Parathyroid adenoma (tissue), 2 donors: Measurements from ENCODE around the gene CYP4F11.

ENCODE experiments used
- H2AFZ ChIP-seq: fragments of 300-600 bp; sonication (generic); one replicate; pipeline ENCODE4 v1.7.0; 2017; ENCODE audit warnings: antibody characterized with exemption, mild to moderate bottlenecking
- H3K27ac ChIP-seq: fragments of 300-600 bp; sonication (generic); one replicate; pipeline ENCODE4 v1.7.0; 2017
- H3K27me3 ChIP-seq: fragments of 300-600 bp; sonication (generic); one replicate; pipeline ENCODE4 v1.7.0; 2017; ENCODE audit warnings: low read length; ENCODE audit not compliant: control insufficient read depth, insufficient read depth
- H3K36me3 ChIP-seq: fragments of 300-600 bp; sonication (generic); one replicate; pipeline ENCODE4 v1.7.0; 2017; ENCODE audit warnings: low read length; ENCODE audit not compliant: control insufficient read depth, insufficient read depth
- H3K4me1 ChIP-seq: fragments of 300-600 bp; sonication (generic); one replicate; pipeline ENCODE4 v1.7.0; 2017; ENCODE audit warnings: control low read depth
- H3K4me2 ChIP-seq: fragments of 300-600 bp; sonication (generic); one replicate; pipeline ENCODE4 v1.7.0; 2017; ENCODE audit warnings: low read length
- H3K4me3 ChIP-seq: fragments of 300-600 bp; sonication (generic); one replicate; pipeline ENCODE4 v1.7.0; 2017; ENCODE audit warnings: low read depth, low read length
- H3K79me2 ChIP-seq: fragments of 300-600 bp; sonication (generic); one replicate; pipeline ENCODE4 v1.7.0; 2017; ENCODE audit warnings: control low read depth
- H3K9ac ChIP-seq: fragments of 300-600 bp; sonication (generic); one replicate; pipeline ENCODE4 v1.7.0; 2017; ENCODE audit warnings: mild to moderate bottlenecking
- H3K9me3 ChIP-seq: fragments of 300-600 bp; sonication (generic); one replicate; pipeline ENCODE4 v1.7.0; 2017; ENCODE audit warnings: low read length; ENCODE audit not compliant: control insufficient read depth
- CTCF ChIP-seq: fragments of 300-600 bp; sonication (generic); IDR thresholded peaks from one replicate; pipeline ENCODE4 v1.7.0; 2017; ENCODE audit warnings: antibody characterized with exemption, mild to moderate bottlenecking
- donor health status: primary hyperparathyroidism.

Gene CYP4F11

GRCh38 chr19:15954820-15955219 lies 20.5 kb upstream of the CYP4F11 start:
- Histone ChIP-seq H3K9ac (no peak overlapping the region), H3K36me3 (no peaks in the 10 kb centered on the region), H3K4me2 (no peak overlapping the region), H3K27me3 (no peaks in the 10 kb centered on the region), H2AFZ (no peak overlapping the region), H3K27ac (no peak overlapping the region), H3K4me3 (no peak overlapping the region), H3K79me2 (no peaks in the 10 kb centered on the region), H3K9me3 (no peaks in the 10 kb centered on the region), H3K4me1 (no peaks in the 10 kb centered on the region)
- TF ChIP-seq CTCF: no peak

- H3K4me1 ChIP-seq: no peaks in the 10 kb centered on the region
- H3K79me2 ChIP-seq: no peaks in the 10 kb centered on the region
- H3K27me3 ChIP-seq: no peaks in the 10 kb centered on the region
- H3K9ac ChIP-seq: no peak within 1 kb of the TSS
- no peak within 1 kb of the TSS for H3K4me3 ChIP-seq
- no peak for TF ChIP-seq CTCF
- H3K9me3 ChIP-seq: peaks cover 5% of the 10 kb centered on the region
- no peak within 1 kb of the TSS for H3K4me2 ChIP-seq
- no peaks in the 10 kb centered on the region for H3K36me3 ChIP-seq
- no peak within 1 kb of the TSS for H3K27ac ChIP-seq
- no peak within 1 kb of the TSS for H2AFZ ChIP-seq
These were observed 14.1 kb upstream of the CYP4F11 start, which contains the start of gene OR10H4 for GRCh38 chr19:15948223-15949058. OR10H4 (plus strand) TSS chr19:15949008; CDS start chr19:15949008, 0 bp downstream.

GRCh38 chr19:15945301-15945700 lies 11.0 kb upstream of the CYP4F11 start:
- no peak for TF ChIP-seq CTCF
- no peak overlapping the region for H2AFZ ChIP-seq
- no peaks in the 10 kb centered on the region for H3K27me3 ChIP-seq

GRCh38 chr19:15944401-15944800 lies 10.1 kb upstream of the CYP4F11 start:
- no peak overlapping the region for H3K4me3 ChIP-seq
- no peak overlapping the region for H3K4me2 ChIP-seq
- H2AFZ ChIP-seq: no peak overlapping the region
- peaks cover 5% of the 10 kb centered on the region for H3K9me3 ChIP-seq
- H3K79me2 ChIP-seq: no peaks in the 10 kb centered on the region
- H3K27me3 ChIP-seq: no peaks in the 10 kb centered on the region
- no peaks in the 10 kb centered on the region for H3K36me3 ChIP-seq
- no peaks in the 10 kb centered on the region for H3K4me1 ChIP-seq
- H3K9ac ChIP-seq: no peak overlapping the region
- no peak for TF ChIP-seq CTCF
- H3K27ac ChIP-seq: no peak overlapping the region

More at GRCh38 chr19:15945301-15945700, 11.0 kb upstream of the CYP4F11 start:
- Histone ChIP-seq H3K9ac (no peak overlapping the region), H3K4me2 (no peak overlapping the region), H3K36me3 (no peaks in the 10 kb centered on the region), H3K9me3 (peaks cover 5% of the 10 kb centered on the region), H3K4me3 (no peak overlapping the region), H3K4me1 (no peaks in the 10 kb centered on the region), H3K79me2 (no peaks in the 10 kb centered on the region), H3K27ac (no peak overlapping the region)

GRCh38 chr19:15937771-15938170 lies 3.4 kb upstream of the CYP4F11 start:
- Histone ChIP-seq H3K27ac (no peak overlapping the region), H3K79me2 (no peaks in the 10 kb centered on the region), H3K4me3 (no peak overlapping the region), H2AFZ (no peak overlapping the region), H3K27me3 (no peaks in the 10 kb centered on the region), H3K9ac (no peak overlapping the region), H3K4me1 (peaks cover 4% of the 10 kb centered on the region), H3K9me3 (no peaks in the 10 kb centered on the region), H3K36me3 (no peaks in the 10 kb centered on the region), H3K4me2 (no peak overlapping the region)
- TF ChIP-seq CTCF: no peak
